CD14-positive monocyte (primary cell): Measurements from ENCODE around the gene LYZL4. TPM values are rescaled to one million over a fixed set of nuclear protein-coding genes. Genes with fewer than 3 reads are reported as not detected.

Source experiments
- DNase-seq, 3 donors: peaks; one replicate each; pipeline ENCODE4 v3.0.0-alpha.2; 2011 to 2022
- H2AFZ ChIP-seq: 2 replicates; pipeline ENCODE4 v1.6.0; 2012; ENCODE audit warnings: mild to moderate bottlenecking, low read depth, low read length, inconsistent platforms; ENCODE audit not compliant: insufficient read depth, poor library complexity, severe bottlenecking
- H3K27ac ChIP-seq, 2 donors: 1 replicate in 1 of 2; 2 replicates in 1 of 2; pipeline ENCODE4 v1.5.1; 2012 to 2013; ENCODE audit warnings: low read length in 2 of 2, control low read depth in 1 of 2, inconsistent platforms in 1 of 2, low read depth in 1 of 2, mild to moderate bottlenecking in 1 of 2
- H3K27me3 ChIP-seq, 2 donors: one replicate each; pipeline versions ENCODE4 v1.6.0 to v1.6.1; 2011 to 2013; ENCODE audit warnings: low read length in 2 of 2; ENCODE audit not compliant: control insufficient read depth in 2 of 2, insufficient read depth in 2 of 2
- H3K36me3 ChIP-seq, 2 donors: replicated peaks in 1 of 2; 1 replicate in 1 of 2; 2 replicates in 1 of 2; pipeline versions ENCODE4 v1.5.1 to v1.6.1; 2012 to 2013; ENCODE audit warnings: low read length in 2 of 2, control low read depth in 1 of 2, inconsistent platforms in 1 of 2, mild to moderate bottlenecking in 1 of 2; ENCODE audit not compliant: insufficient read depth in 2 of 2, control insufficient read depth in 1 of 2
- H3K4me1 ChIP-seq, 2 donors: 1 replicate in 1 of 2; 2 replicates in 1 of 2; pipeline versions ENCODE4 v1.5.1 to v1.6.1; 2012 to 2013; ENCODE audit warnings: low read length in 2 of 2, control low read depth in 1 of 2, inconsistent platforms in 1 of 2, mild to moderate bottlenecking in 1 of 2, moderate library complexity in 1 of 2; ENCODE audit not compliant: insufficient read depth in 2 of 2, control insufficient read depth in 1 of 2
- H3K4me2 ChIP-seq: replicated peaks from 2 replicates; pipeline ENCODE3; 2012; ENCODE audit warnings: low read length, moderate library complexity, mild to moderate bottlenecking; ENCODE audit not compliant: poor library complexity, severe bottlenecking; ENCODE audit errors: extremely low read depth
- H3K4me3 ChIP-seq, 3 experiments: fragments of 200-600 bp in 1 of 3; sonication (generic) in 1 of 3; replicated peaks in 1 of 3; 1 replicate in 2 of 3; 2 replicates in 1 of 3; pipeline ENCODE4 v1.5.1; 2011 to 2013; ENCODE audit warnings: low read length in 3 of 3, mild to moderate bottlenecking in 3 of 3, control low read depth in 2 of 3, low read depth in 2 of 3, inconsistent platforms in 1 of 3, moderate library complexity in 1 of 3
- H3K79me2 ChIP-seq: 2 replicates; pipeline ENCODE4 v1.6.0; 2012; ENCODE audit warnings: mild to moderate bottlenecking, control low read depth, inconsistent platforms, low read length, moderate library complexity; ENCODE audit not compliant: insufficient read depth
- H3K9ac ChIP-seq: 2 replicates; pipeline ENCODE4 v1.6.0; 2017; ENCODE audit warnings: low read length, mild to moderate bottlenecking; ENCODE audit not compliant: insufficient read depth, poor library complexity, severe bottlenecking
- H3K9me3 ChIP-seq, 2 donors: replicated peaks in 1 of 2; 1 replicate in 1 of 2; 2 replicates in 1 of 2; pipeline versions ENCODE4 v1.5.1 to v1.6.1; 2012 to 2013; ENCODE audit warnings: low read length in 2 of 2, control low read depth in 1 of 2; ENCODE audit not compliant: control insufficient read depth in 1 of 2, insufficient read depth in 1 of 2
- H4K20me1 ChIP-seq: 2 replicates; pipeline ENCODE4 v1.6.0; 2012; ENCODE audit warnings: mild to moderate bottlenecking, low read length, control low read depth, moderate library complexity; ENCODE audit not compliant: insufficient read depth
- H3K27ac Mint-ChIP-seq, 7 donors: one replicate each; pipeline ENCODE4 v1.8.0; 2020; ENCODE audit warnings: mild to moderate bottlenecking in 7 of 7, mixed read lengths in 7 of 7, moderate library complexity in 6 of 7, inconsistent platforms in 2 of 7
- H3K27me3 Mint-ChIP-seq, 3 donors: one replicate each; pipeline ENCODE4 v1.8.0; 2021 to 2022; ENCODE audit warnings: low read depth in 3 of 3, mild to moderate bottlenecking in 3 of 3, mixed read lengths in 3 of 3, moderate library complexity in 3 of 3, inconsistent platforms in 1 of 3
- H3K36me3 Mint-ChIP-seq, 2 donors: one replicate each; pipeline ENCODE4 v1.8.0; 2020; ENCODE audit warnings: mixed read lengths in 2 of 2, inconsistent platforms in 1 of 2, mild to moderate bottlenecking in 1 of 2
- H3K4me1 Mint-ChIP-seq: one replicate; pipeline ENCODE4 v1.8.0; 2020; ENCODE audit warnings: mild to moderate bottlenecking, mixed read lengths
- H3K4me3 Mint-ChIP-seq, 2 donors: one replicate each; pipeline ENCODE4 v1.8.0; 2020; ENCODE audit warnings: mild to moderate bottlenecking in 2 of 2, mixed read lengths in 2 of 2, moderate library complexity in 1 of 2
- H3K9me3 Mint-ChIP-seq, 7 donors: one replicate each; pipeline ENCODE4 v1.8.0; 2020 to 2022; ENCODE audit warnings: mixed read lengths in 7 of 7, mild to moderate bottlenecking in 6 of 7, moderate library complexity in 6 of 7, inconsistent platforms in 2 of 7
- CTCF ChIP-seq: fragments of 200-600 bp; IDR thresholded peaks from one replicate; pipeline ENCODE4 v1.8.0; 2022; ENCODE audit warnings: antibody characterized with exemption, mild to moderate bottlenecking
- WGBS: methylation state at CpG from one replicate; pipeline ENCODE4 v1.1.5; 2013; ENCODE audit warnings: missing lambda C conversion rate; ENCODE audit not compliant: insufficient coverage; 5-methylcytosine and 5-hydroxymethylcytosine counted together
- intact Hi-C, 2 donors: fragments of 100-400 bp; cut with micrococcal nuclease; formaldehyde crosslinking; loops; one replicate each; pipeline versions ENCODE4 v1.15.0 to v1.15.1; 2023
- polyA plus RNA-seq, 3 donors: library from polyadenylated mRNA; depleted of rRNA in 1 of 3; unstranded in 2 of 3; stranded (reverse) in 1 of 3; fragments of 300-500 nt in 2 of 3; fragments of >200 nt in 1 of 3; fragmentation: Illumina TruSeq in 2 of 3; gene quantifications; 1 replicate in 2 of 3; 2 replicates in 1 of 3; pipeline ENCODE4 v1.2.3, GENCODE V29; 2012 to 2021

Gene LYZL4
- polyA plus RNA-seq, 3 donors: not detected

- Mint-ChIP-seq H3K27ac (no peak overlapping the region), H3K4me1 (no peaks in the 10 kb centered on the region), H3K9me3 (peaks cover 0 to 13% (median 4%) of the 10 kb centered on the region in 7 donors), H3K27me3 (peaks cover 5 to 13% (median 8%) of the 10 kb centered on the region in 3 donors), H3K36me3 (no peaks in the 10 kb centered on the region), H3K4me3 (no peak overlapping the region)
- H4K20me1 ChIP-seq: no peaks in the 10 kb centered on the region
- no peak overlapping the region for H3K27ac ChIP-seq
- intact Hi-C loops: no loop called here
- WGBS: 95% methylated on average over 4 of the region's 7 CpGs
- H3K79me2 ChIP-seq: no peaks in the 10 kb centered on the region
- H3K4me3 ChIP-seq: no peak overlapping the region
- H3K27me3 ChIP-seq: no peaks in the 10 kb centered on the region
- DNase-seq: no peak
- H3K4me2 ChIP-seq: no peak overlapping the region
- H3K9me3 ChIP-seq: no peaks in the 10 kb centered on the region
- H3K36me3 ChIP-seq: no peaks in the 10 kb centered on the region
- H2AFZ ChIP-seq: no peak overlapping the region
- no peak overlapping the region for H3K9ac ChIP-seq
- no peaks in the 10 kb centered on the region for H3K4me1 ChIP-seq
- TF ChIP-seq CTCF: no peak
Measured at GRCh38 chr3:42405857-42406256, 4.6 kb downstream of the LYZL4 start.

- no CpG with 5 or more reads among the region's 3 CpGs for WGBS
- intact Hi-C loops: no loop called here
- H4K20me1 ChIP-seq: no peaks in the 10 kb centered on the region
- H3K4me1 ChIP-seq: no peaks in the 10 kb centered on the region
- Mint-ChIP-seq H3K4me3 (no peak overlapping the region), H3K27me3 (peaks cover 3 to 10% (median 6%) of the 10 kb centered on the region in 3 donors), H3K4me1 (no peaks in the 10 kb centered on the region), H3K27ac (no peak overlapping the region), H3K36me3 (no peaks in the 10 kb centered on the region), H3K9me3 (peaks cover 0 to 10% (median 4%) of the 10 kb centered on the region in 7 donors)
- TF ChIP-seq CTCF: no peak
- no peaks in the 10 kb centered on the region for H3K79me2 ChIP-seq
- H2AFZ ChIP-seq: no peak overlapping the region
- no peaks in the 10 kb centered on the region for H3K9me3 ChIP-seq
- H3K4me2 ChIP-seq: no peak overlapping the region
- no peaks in the 10 kb centered on the region for H3K27me3 ChIP-seq
- no peak overlapping the region for H3K27ac ChIP-seq
- H3K36me3 ChIP-seq: no peaks in the 10 kb centered on the region
- no peak overlapping the region for H3K9ac ChIP-seq
- no peak overlapping the region for H3K4me3 ChIP-seq
- no peak for DNase-seq
Measured at GRCh38 chr3:42403737-42404136, 6.7 kb downstream of the LYZL4 start.
